ENCODE data around the gene GPNMB.

DNA sequence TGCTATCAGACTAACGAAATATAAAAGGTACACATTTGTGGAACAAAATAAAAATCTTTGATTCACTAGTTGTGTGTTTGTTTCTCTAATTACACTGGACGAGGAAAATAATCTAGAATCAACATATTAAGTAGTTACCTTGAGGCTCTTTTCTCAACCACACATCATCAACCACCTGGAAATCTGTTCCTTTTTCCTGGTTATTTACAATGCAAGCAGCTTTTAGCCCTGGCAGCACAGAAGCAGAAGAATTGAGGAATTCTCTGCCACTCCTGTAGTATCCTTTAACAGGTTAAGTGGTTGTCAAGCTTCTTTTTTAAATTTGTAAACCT, 41.0 kb upstream of the GPNMB start:
- TF ChIP-seq, protein P1, sequence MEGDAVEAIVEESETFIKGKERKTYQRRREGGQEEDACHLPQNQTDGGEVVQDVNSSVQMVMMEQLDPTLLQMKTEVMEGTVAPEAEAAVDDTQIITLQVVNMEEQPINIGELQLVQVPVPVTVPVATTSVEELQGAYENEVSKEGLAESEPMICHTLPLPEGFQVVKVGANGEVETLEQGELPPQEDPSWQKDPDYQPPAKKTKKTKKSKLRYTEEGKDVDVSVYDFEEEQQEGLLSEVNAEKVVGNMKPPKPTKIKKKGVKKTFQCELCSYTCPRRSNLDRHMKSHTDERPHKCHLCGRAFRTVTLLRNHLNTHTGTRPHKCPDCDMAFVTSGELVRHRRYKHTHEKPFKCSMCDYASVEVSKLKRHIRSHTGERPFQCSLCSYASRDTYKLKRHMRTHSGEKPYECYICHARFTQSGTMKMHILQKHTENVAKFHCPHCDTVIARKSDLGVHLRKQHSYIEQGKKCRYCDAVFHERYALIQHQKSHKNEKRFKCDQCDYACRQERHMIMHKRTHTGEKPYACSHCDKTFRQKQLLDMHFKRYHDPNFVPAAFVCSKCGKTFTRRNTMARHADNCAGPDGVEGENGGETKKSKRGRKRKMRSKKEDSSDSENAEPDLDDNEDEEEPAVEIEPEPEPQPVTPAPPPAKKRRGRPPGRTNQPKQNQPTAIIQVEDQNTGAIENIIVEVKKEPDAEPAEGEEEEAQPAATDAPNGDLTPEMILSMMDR (IDR thresholded peaks at IDR 0.05) = no peak
- TF ChIP-seq POLR2A (IDR thresholded peaks at IDR 0.05) (no peak), POLR2AphosphoS5 (IDR thresholded peaks at IDR 0.05; ENCODE audit: insufficient read depth in 1 of 2, low read depth in 1 of 2) (no peak)
